Activated T-cell treated with anti-CD3 and anti-CD28 coated beads for 48 hours (primary cell): ENCODE measurements around the gene LIPF.
"Not testable (repeated sequence)": the region's sequence is repeated elsewhere in the genome, so short reads cannot be mapped to it uniquely, and the experiment has no call there.

Source experiments
- DNase-seq: peaks from one replicate; pipeline ENCODE4 v3.0.0-alpha.2; 2020; ENCODE audit warnings: low read depth

Gene LIPF, protein sequence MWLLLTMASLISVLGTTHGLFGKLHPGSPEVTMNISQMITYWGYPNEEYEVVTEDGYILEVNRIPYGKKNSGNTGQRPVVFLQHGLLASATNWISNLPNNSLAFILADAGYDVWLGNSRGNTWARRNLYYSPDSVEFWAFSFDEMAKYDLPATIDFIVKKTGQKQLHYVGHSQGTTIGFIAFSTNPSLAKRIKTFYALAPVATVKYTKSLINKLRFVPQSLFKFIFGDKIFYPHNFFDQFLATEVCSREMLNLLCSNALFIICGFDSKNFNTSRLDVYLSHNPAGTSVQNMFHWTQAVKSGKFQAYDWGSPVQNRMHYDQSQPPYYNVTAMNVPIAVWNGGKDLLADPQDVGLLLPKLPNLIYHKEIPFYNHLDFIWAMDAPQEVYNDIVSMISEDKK

DNA sequence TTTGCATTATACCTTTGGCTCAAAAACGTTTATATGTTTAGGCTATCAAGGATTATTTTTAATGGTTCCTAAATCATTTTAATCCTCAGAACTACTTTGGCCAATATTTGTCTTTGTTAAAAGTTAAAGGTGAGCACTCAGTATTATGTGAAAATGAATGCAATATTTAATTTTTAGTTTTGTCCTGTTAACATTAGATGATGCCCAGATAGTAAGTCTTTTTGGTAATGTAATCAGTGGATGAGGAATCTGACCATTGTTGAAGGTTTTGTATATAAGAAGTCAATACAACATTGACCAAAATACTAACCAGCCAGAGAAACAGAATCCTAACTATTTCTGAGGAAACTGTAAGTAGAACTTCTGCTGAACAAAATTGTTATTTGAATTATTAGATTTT is at the start of gene LIPF:
LIPF (plus strand) TSS at position 301 of the 400 bp plus-strand sequence. CDS start 2,856 bp downstream, outside the sequence.
- no peak for DNase-seq

DNA sequence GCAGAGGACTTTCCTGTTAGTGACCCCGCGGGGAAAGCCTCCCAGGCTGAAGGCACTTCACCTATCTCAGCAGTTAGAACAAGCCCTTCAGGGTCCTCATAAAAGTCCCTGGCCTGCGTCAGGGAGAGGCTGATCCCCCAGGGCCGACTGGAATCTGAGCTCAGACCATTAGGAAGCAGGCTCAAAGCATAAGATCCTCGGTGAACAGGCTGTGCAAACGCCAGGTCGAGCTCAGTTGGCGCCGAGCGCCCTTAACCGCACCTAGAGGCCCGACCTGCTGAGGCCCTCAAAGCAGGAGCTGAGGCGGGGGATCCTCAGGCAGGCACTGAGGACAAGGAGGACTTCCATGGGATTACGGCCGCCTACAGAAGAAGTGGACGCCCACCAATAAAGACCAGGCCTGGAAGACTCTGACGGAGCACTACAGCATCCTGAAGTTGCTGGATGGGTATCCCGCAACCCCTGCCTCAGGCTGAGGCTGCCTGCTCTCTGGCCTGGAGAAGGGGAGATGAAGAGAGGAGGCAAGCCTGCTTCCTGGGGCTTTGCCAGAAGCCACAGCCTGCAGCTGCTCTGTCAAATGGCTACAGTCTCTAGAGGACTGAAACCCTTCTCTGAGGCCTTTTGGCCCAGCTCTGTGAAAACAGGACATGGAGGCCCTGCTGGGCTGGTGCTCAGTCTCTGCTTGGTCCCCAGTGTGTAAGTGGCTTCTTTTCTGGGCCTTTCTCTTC is 47.8 kb upstream of the LIPF start:
- DNase-seq: no peak

DNA sequence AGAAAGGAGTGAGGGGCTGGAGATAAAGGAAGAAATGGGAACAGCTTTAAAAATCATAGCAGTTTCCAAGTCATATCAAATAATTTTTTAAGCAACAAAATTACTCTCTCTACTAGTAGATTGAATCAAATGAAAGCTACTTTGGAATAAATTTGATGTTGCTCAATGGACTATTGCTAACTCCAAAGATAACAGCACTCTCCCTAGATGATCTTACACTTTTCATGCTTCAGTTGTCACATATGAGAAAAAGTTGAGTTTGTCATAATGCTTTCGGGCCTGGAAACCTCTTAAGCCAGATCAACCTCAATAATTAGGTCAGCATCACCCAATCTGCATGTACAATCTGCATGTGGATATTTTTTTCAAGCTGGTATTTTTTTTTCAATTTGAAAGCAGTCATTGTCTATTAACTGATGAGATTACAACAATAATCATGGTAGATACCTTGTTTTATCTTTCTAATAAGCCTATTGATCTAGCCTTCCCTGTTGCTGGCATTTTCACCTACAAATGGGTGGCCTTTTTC is 46.4 kb upstream of the LIPF start:
- no peak for DNase-seq

DNA sequence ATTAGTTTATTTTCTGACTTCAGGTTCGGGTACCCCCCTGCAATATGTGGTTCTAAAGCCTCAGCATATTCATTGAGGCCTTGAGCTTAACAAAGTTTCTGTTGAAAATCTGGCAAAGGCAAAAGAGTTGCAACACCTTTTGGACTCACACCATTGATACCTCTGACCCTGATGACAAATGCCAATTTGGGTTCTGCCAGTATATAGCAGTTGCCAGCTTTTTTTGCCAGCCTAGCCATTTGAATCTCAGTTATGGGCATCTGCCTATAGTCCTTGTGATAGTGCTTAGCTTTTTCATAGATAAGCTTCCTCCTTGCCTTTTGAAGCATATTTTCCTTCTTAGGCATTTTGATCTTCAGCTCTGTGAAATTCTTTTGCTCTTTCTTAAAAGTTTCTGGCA is 45.7 kb upstream of the LIPF start:
- no peak for DNase-seq

DNA sequence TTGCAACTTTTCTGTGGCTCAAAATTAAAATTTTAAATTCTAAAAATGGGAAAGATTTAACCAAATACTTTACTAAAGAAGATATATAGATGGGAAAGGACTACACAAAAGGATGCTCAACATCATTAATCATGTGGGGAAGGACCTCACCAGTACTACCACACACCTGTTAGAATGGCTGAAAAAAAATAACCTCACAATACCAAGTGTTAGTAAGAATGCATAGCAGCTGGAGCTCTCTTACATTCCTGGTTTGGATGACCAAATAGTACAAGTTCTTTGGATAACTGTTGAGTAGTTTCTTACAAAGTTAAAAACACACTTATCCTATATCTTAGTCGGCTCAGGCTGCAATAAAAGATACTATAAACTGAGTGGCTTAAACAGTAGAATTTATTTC is 43.8 kb upstream of the LIPF start:
- no peak for DNase-seq

DNA sequence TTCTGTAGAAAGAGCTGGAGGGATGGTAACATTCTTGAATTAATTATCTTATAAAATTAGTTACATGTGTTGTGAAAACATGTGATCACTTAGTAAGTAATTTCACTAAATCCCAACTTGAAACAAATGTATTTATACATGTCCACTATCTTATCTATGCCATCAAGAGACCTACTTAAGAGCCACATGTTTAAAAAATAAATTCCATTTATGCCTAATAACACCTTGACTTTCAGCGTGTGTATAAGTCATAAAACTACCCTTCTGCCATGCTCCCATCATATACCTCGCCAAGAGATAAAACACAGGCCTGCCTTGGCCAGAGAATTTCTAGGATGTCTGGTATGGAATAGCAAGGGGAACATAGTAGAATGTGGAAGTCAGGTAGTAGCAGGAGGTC is 40.4 kb upstream of the LIPF start:
- DNase-seq: no peak

DNA sequence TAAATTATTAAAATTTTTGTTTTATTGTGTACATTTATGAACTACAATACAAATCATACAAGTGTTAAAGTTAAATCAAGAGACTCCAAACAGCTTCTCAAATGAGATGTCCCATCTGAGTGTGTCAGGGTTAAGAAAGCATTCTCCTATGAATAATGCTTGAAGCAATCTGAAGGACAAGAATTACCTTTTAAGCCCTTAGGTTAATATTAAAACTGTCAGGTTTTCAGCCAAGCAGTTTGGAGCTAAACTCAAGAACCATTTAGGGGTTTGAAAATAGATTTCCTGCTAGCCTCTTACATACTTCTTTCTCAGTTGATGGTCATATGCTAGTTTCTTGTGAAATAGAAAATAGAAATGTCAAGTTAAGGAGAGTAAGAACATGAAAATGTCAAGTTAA is 39.4 kb upstream of the LIPF start:
- no peak for DNase-seq

DNA sequence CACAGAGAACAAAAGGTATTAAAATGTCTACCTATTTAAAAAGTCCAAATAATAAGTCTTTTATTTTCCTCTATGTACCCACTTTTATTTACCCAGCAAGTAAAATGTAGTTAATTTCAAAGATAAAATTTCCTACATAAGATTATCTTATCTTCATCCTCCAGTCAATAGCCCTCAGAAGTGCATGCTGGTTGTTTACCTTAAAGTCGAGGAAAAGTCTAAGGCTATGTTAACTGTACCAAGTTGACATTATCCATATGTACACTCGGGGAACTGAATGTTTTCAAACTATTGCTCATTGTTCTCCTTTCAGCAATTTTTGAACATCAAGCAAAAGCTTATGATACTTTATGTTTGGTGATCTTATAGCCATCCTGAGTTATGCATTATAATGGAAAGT is 24.1 kb upstream of the LIPF start:
- DNase-seq: no peak

DNA sequence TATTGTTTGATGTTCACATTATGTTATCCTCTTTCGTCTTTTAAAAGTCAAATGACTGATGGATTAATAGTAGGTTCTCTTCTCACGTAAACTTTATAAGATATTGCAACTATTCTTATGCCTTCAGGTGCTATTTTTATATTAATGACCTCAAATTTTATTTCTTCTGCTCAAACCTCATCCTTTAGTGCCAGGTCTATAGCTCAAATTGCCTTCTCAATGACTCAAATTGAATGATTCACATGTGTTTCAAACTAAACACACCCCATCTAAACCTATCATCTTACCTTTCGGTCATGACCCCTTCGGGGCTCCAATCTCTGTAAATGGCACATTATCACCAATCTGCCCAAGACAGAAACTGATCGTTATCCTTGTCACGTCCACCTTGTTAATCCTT is 22.0 kb upstream of the LIPF start:
- no peak for DNase-seq

DNA sequence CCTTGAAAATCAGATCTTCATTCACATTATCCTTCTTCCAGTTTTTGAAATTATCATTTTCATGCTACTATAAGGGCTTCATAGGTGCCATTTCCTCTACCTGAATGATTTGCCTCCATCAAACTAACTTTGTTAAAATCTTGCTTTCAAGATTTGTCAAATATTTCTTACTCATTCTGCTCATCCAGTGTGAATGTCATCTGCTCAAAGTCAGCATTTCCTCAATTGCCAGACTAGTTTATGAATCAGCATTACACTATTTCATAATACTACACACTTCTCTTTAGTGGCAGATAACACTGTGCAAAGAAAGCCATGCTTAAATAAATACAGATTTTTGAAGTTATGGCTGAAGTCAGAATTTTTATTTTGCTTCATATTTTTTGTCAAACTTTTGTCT is 21.3 kb upstream of the LIPF start:
- DNase-seq: no peak

DNA sequence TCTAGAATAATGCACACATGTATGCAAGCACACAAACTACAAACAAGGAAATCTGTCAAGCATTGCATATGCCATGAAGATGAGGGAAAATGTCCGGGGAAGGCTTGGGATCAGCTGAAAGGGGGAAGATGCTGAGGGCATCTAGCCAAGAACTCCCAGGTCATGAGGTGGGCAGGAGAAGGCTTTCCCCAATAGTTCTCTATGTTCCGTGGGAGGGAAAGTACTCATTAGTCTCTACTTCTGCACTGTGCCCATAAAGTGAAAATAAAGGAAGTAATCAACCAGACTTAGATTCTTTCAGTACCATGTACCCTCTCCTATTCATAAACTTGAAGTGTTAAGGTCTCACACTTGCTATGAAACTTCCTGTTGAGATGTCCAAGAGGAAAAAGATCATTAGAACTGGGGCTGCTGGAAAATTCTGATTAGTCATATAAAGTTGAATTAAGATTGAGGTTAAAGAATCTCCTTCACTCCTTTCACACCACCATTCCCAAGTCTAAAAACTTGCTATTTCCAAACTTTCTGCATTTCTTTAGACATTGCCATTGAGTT is 17.1 kb upstream of the LIPF start:
- DNase-seq: no peak

DNA sequence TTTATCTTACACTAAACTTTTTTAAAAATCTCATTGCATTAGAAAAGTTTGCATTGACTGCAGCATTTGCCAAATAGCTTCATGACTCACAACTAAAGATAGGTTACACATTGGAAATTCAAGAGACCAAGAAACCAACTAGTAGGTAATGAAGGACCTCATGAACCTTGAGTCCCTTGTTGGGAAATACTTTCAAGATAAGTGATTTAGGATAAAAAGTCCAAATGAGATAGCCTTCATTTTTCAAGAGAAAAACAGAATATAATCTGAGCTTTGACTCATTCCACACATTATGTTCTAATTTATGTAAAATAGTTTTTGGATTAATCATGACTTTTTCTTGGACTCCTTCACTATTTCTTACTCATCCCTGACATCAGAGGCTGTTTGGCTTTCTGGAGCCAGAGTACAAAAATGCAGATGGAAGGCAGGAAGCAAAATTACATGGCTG is 13.1 kb upstream of the LIPF start:
- DNase-seq: no peak

DNA sequence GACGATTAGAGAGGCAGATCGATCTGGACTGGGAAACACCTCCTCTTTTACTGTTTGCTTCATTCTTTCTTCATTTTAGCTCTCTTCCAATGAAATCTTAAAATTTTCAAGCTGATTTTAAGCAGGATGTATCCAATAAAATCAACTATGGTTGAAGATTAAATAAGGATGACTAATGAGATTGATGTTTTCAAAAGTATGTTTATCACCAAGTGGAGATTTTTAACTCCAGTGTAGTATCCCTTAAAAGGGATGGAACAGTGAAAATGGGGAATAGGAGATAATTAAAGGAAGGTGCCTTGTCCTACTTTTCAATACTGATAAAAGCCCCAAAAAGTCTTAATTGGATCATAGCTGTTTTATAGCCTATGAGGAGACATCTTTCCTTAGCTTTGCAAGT is 11.6 kb upstream of the LIPF start:
- no peak for DNase-seq

DNA sequence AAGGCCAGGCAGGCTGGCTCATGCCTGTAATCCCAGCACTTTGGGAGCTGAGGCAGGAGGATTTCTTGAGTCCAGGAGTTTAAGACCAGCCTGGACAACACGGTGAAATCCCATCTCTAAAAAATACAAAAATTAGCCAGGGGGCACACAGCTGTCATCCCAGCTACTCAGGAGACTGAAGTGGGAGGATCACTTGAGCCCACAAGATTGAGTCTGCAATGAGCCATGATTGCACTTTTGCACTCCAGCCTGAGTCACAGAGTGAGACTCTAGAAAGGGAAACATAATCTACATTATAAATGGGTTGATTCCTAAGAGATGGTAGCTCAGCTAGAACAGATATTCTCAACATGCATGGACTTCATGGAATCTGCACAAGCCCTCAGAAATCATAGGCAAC is 6.3 kb upstream of the LIPF start:
- no peak for DNase-seq

DNA sequence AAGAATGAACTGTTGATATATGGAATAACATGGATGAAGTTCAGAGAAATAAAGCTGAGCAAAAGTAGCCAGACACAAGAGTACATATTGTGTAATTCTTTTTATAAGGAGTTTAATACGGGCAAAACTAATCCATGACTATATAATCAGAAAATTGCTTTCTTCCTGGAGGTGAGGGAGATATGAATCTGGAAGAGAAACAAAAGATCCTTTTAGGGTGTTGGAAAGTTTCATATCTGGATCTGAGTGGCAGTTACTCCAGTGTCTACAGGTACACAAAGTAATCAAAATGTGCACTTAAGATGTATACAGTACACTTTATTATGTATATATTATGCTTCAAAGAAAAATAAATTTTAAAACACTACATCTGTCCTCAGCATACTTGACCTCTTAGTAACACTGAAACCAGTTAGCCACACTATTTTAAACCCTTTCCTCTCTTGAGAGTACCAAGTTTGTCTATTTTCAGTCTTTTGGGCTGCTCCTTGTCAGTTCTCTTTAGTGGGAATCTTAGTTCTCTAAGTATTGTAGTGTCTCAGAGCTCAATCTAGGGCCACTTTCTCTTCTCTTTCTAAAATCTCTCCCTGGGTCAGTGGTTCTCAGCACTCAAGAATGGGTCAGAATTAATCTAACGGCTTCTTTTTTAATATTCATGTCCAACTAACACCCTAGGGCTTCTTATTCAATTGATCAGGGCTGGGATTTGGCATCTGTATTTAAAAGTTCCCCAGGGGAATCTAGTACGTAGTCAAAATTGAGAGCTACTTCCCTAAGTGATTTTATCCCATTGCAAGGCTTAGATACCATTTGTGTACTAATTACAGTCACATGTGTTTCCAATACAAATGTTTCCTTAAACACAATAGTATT is 4.3 kb upstream of the LIPF start:
- DNase-seq: no peak

DNA sequence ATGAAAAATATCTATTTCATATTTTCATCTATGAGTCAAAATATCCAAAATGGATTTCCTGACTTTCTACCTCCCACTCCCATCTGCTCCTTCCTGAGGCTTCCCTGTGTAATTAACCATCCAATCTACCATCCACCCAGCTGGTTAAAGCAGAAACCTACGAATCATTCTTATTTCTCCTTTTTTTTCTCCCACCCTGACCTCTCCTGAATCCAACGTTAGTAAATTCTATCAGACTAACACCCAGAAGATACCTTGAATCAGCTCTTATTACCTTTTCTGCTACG is 3.7 kb upstream of the LIPF start:
- no peak for DNase-seq

DNA sequence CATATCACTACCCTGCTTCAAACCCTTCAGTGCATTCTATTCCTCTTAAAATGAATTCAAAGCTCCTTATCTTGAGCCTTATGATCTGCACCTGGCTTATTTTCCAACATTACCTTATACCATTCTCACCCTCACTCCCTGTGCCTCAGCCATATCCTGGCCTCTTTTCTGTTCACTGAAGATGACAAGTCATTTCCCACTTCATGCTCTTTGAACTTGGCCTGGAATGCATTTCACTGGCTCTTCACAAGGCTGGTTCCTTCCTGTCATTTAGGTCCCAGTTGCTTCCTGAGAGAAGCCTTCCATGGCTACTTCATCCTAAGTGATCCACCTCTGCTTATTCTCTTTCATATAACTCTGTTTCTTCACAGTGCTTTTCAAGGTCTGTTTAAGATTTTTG is 3.2 kb upstream of the LIPF start:
- DNase-seq: no peak

DNA sequence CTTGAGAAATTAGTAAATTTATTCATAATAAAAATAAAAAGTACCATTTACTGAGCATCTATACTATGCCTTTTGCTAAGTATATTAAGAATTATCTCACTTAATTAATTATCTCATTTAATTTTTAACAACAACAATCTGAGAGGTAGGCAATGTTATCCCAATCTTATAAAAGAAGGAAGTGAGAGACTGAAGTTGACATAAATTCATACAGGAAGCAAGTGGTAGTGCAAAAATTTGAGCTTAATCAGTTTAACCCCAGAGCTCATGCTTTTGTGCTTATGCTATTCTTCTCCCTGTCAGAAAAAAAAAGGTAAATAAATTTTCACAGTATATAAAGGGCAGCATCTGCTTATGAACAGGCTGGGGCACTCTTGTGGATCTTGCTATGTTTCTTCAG is 2.7 kb upstream of the LIPF start:
- DNase-seq: no peak

DNA sequence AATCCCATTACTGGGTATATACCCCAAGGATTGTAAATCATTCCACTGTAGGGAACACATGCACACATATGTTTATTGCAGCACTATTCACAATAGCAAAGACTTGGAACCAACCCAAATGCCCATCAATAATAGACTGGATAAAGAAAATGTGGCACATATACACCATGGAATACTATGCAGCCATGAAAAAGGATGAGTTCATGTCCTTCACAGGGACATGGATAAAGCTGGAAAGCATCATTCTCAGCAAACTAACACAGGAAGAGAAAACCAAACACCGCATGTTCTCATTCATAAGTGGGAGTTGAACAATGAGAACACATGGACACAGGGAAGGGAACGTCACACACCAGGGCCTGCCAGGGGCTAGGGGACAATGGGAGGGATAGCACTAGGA is 1.1 kb upstream of the LIPF start:
- not testable (repeated sequence) for DNase-seq

DNA sequence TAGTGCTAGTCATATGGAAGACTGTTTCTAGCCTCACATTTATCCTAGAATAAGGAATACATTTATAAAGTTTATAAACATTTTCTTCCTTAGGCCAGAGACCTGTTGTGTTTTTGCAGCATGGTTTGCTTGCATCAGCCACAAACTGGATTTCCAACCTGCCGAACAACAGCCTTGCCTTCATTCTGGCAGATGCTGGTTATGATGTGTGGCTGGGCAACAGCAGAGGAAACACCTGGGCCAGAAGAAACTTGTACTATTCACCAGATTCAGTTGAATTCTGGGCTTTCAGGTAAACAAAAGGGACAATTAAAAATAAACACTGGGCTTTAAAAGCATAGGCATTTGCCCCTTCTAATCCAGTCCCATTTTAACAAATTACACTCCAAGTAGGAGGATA is 4.2 kb downstream of the LIPF start:
- DNase-seq: no peak

DNA sequence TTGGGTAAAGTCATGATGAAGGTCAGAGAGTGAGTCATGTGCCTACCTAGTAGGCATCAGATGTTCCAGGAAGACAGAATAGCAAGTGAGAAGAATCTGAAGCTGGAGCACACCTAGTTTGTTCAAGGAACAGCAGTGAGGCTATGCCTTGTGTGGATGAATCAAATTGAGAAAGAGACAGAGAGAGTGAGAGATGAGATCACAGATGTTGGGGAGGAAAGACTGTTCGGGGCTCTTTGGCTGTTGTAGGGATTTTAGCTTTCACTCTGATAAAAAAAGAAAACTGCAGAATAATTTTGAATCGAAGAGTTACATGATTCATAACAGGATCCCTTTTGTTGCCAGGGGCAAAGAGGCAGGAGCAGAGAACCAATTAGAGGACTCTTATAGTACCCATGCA is 6.3 kb downstream of the LIPF start:
- DNase-seq: no peak

DNA sequence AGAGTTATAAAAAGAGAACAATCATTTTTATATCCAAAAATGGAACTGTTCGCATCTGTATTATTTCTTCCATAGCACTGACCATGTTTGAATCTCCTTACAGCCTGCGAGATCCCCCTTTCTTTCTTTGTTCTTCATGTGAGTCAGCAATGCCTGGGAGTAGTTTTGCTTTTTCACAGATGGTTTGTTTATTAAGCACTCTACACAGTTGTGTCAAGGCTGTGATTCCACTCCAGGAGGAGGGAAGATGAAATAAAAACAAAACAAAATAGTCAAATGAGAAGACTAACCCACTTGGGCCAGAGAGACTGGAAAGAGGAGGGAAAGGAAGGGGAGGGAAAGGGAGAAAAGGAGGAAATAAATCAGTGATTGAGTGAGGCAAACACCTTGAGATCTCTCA is 7.8 kb downstream of the LIPF start:
- no peak for DNase-seq
